Activated CD4-positive, alpha-beta T cell treated with anti-CD3 and anti-CD28 coated beads for 24 hours (primary cell): Measurements from ENCODE around the gene CRIP3.
A peak's percentile ranks its signal among the peaks of the same experiment; 100 is the strongest.

Experiments used
- DNase-seq, 2 donors: peaks; one replicate each; pipeline ENCODE4 v3.0.0-alpha.2; 2020; ENCODE audit warnings: low read depth in 2 of 2

The CRIP3 gene

GRCh38 chr6:43273707-43274106, 34.9 kb downstream of the CRIP3 start:
- no peak for DNase-seq

- DNase-seq, result no peak
Observed at GRCh38 chr6:43271944-43272343, 36.7 kb downstream of the CRIP3 start.

- no peak for DNase-seq
Observed at GRCh38 chr6:43271103-43271815, 37.4 kb downstream of the CRIP3 start.

- DNase-seq, result peak in 1 of 2 donors; percentile 19
Observed at GRCh38 chr6:43269273-43270007, 39.2 kb downstream of the CRIP3 start.

GRCh38 chr6:43268782-43269272, 39.8 kb downstream of the CRIP3 start:
- DNase-seq, result no peak

GRCh38 chr6:43268355-43268700, 40.3 kb downstream of the CRIP3 start:
- no peak for DNase-seq

- no peak for DNase-seq
Observed at GRCh38 chr6:43267619-43268354, 40.8 kb downstream of the CRIP3 start.

- no peak for DNase-seq
Observed at GRCh38 chr6:43265564-43265963, 43.1 kb downstream of the CRIP3 start.

GRCh38 chr6:43264599-43265145, 44.0 kb downstream of the CRIP3 start:
- DNase-seq, result no peak

- DNase-seq, result peak; percentile 59 to 70
Observed at GRCh38 chr6:43263314-43264178, 45.1 kb downstream of the CRIP3 start.

- no peak for DNase-seq
Observed at GRCh38 chr6:43262780-43263313, 45.8 kb downstream of the CRIP3 start.

- DNase-seq, result no peak
Observed at GRCh38 chr6:43262000-43262779, 46.4 kb downstream of the CRIP3 start.

- no peak for DNase-seq
Observed at GRCh38 chr6:43261198-43261597, 47.4 kb downstream of the CRIP3 start.

- no peak for DNase-seq
Observed at GRCh38 chr6:43260791-43261190, 47.8 kb downstream of the CRIP3 start.

GRCh38 chr6:43258807-43259686, 49.6 kb downstream of the CRIP3 start:
- DNase-seq, result no peak

GRCh38 chr6:43258180-43258579, 50.4 kb downstream of the CRIP3 start:
- no peak for DNase-seq

GRCh38 chr6:43257367-43258145, 51.1 kb downstream of the CRIP3 start:
- no peak for DNase-seq

GRCh38 chr6:43256670-43257366, 51.8 kb downstream of the CRIP3 start:
- no peak for DNase-seq
